Liver (tissue), 9 donors: Measurements from ENCODE around the gene ZNF563. TPM values are rescaled to one million over a fixed set of nuclear protein-coding genes. Genes with fewer than 3 reads are reported as not detected.

Experiments
- DNase-seq: peaks from one replicate; pipeline ENCODE4 v3.0.0-alpha.2; 2017; ENCODE audit warnings: low spot score
- H3K27ac ChIP-seq, 2 donors: one replicate each; pipeline ENCODE4 v1.7.0; 2013; ENCODE audit warnings: inconsistent platforms in 2 of 2, low read length in 2 of 2, control low read depth in 1 of 2, low read depth in 1 of 2, mild to moderate bottlenecking in 1 of 2
- H3K27me3 ChIP-seq, 4 donors: one replicate each; pipeline versions ENCODE4 v1.6.1 to v1.7.0; 2013; ENCODE audit warnings: low read length in 3 of 4, inconsistent platforms in 1 of 4, mild to moderate bottlenecking in 1 of 4, moderate library complexity in 1 of 4; ENCODE audit not compliant: control insufficient read depth in 4 of 4, insufficient read depth in 4 of 4
- H3K36me3 ChIP-seq, 4 donors: one replicate each; pipeline versions ENCODE4 v1.6.1 to v1.7.0; 2013; ENCODE audit warnings: low read length in 3 of 4, mild to moderate bottlenecking in 3 of 4, low read depth in 1 of 4, moderate library complexity in 1 of 4; ENCODE audit not compliant: control insufficient read depth in 4 of 4, insufficient read depth in 3 of 4
- H3K4me1 ChIP-seq, 4 donors: one replicate each; pipeline versions ENCODE4 v1.6.1 to v1.7.0; 2013; ENCODE audit warnings: low read length in 3 of 4, mild to moderate bottlenecking in 3 of 4, moderate library complexity in 1 of 4; ENCODE audit not compliant: control insufficient read depth in 4 of 4, insufficient read depth in 4 of 4
- H3K4me3 ChIP-seq, 3 donors: one replicate each; pipeline versions ENCODE4 v1.6.1 to v1.7.0; 2013; ENCODE audit warnings: low read length in 3 of 3, control low read depth in 1 of 3, low read depth in 1 of 3, mild to moderate bottlenecking in 1 of 3
- H3K9ac ChIP-seq, 2 donors: one replicate each; pipeline ENCODE4 v1.7.0; 2013; ENCODE audit warnings: low read length in 2 of 2, mild to moderate bottlenecking in 2 of 2, moderate library complexity in 2 of 2, control low read depth in 1 of 2, low read depth in 1 of 2
- H3K9me3 ChIP-seq, 4 donors: one replicate each; pipeline versions ENCODE4 v1.6.1 to v1.7.0; 2013; ENCODE audit warnings: low read length in 3 of 4; ENCODE audit not compliant: control insufficient read depth in 4 of 4
- ATF3 ChIP-seq: IDR thresholded peaks from 2 replicates; pipeline ENCODE4 v1.6.1; 2016; ENCODE audit warnings: antibody characterized with exemption
- CTCF ChIP-seq: fragments of 150-350 bp; IDR thresholded peaks from 2 replicates; pipeline ENCODE4 v1.5.1; 2017; ENCODE audit warnings: improper control_type of control experiment, low read depth, low read length; ENCODE audit not compliant: missing input control
- EGR1 ChIP-seq, 2 donors: IDR thresholded peaks; 2 replicates each; pipeline ENCODE4 v1.6.1; 2016 to 2018; ENCODE audit warnings: antibody characterized with exemption in 2 of 2, low read depth in 2 of 2
- FOXA1 ChIP-seq: IDR thresholded peaks from 2 replicates; pipeline ENCODE4 v1.6.1; 2016; ENCODE audit warnings: antibody characterized with exemption
- FOXA2 ChIP-seq: IDR thresholded peaks from 2 replicates; pipeline ENCODE4 v1.6.1; 2016; ENCODE audit warnings: antibody characterized with exemption
- GABPA ChIP-seq, 2 donors: IDR thresholded peaks in 1 of 2; conservative IDR thresholded peaks in 1 of 2; 2 replicates each; pipeline ENCODE4 v1.6.1; 2016; ENCODE audit warnings: antibody characterized with exemption in 2 of 2, mild to moderate bottlenecking in 1 of 2, moderate library complexity in 1 of 2
- HNF4G ChIP-seq: IDR thresholded peaks from 2 replicates; pipeline ENCODE4 v1.6.1; 2016; ENCODE audit warnings: antibody characterized with exemption
- JUND ChIP-seq, 2 donors: IDR thresholded peaks; 2 replicates each; pipeline ENCODE4 v1.6.1; 2016; ENCODE audit warnings: antibody characterized with exemption in 2 of 2
- MAX ChIP-seq: IDR thresholded peaks from 2 replicates; pipeline ENCODE4 v1.6.1; 2016; ENCODE audit warnings: antibody characterized with exemption
- NR2F2 ChIP-seq: IDR thresholded peaks from 2 replicates; pipeline ENCODE4 v1.6.1; 2016; ENCODE audit warnings: antibody characterized with exemption
- RAD21 ChIP-seq, 2 donors: IDR thresholded peaks; 2 replicates each; pipeline ENCODE4 v1.6.1; 2016; ENCODE audit warnings: antibody characterized with exemption in 2 of 2, mild to moderate bottlenecking in 2 of 2
- REST ChIP-seq: IDR thresholded peaks from 2 replicates; pipeline ENCODE4 v1.6.1; 2016; ENCODE audit warnings: antibody characterized with exemption, mild to moderate bottlenecking
- RXRA ChIP-seq, 2 donors: IDR thresholded peaks; 2 replicates each; pipeline ENCODE4 v1.6.1; 2017 to 2018; ENCODE audit warnings: antibody characterized with exemption in 2 of 2, mild to moderate bottlenecking in 1 of 2
- TAF1 ChIP-seq: conservative IDR thresholded peaks from 2 replicates; pipeline ENCODE4 v1.6.1; 2016; ENCODE audit warnings: antibody characterized with exemption, mild to moderate bottlenecking
- ZBTB33 ChIP-seq: IDR thresholded peaks from 2 replicates; pipeline ENCODE4 v1.6.1; 2016; ENCODE audit warnings: antibody characterized with exemption
- WGBS: extraction: QIAGEN DNeasy Blood & Tissue Kit; methylation state at CpG from one replicate; pipeline ENCODE4 v1.1.7; 2013; 5-methylcytosine and 5-hydroxymethylcytosine counted together
- polyA plus RNA-seq, 2 donors: library from polyadenylated mRNA; stranded (reverse) in 1 of 2; unstranded in 1 of 2; fragments of 200-250 nt in 1 of 2; fragments of >200 nt in 1 of 2; fragmentation: Nextera tagmentation in 1 of 2; extraction: Ambion mirVana in 1 of 2; gene quantifications; one replicate each; pipeline versions ENCODE4 v1.2.1 to v1.2.3, GENCODE V29; 2013 to 2015
- total RNA-seq, 2 donors: library from RNA; depleted of rRNA; stranded (reverse); fragments of >200 nt; gene quantifications; one replicate each; pipeline ENCODE4 v1.2.3, GENCODE V29; 2014
- donor health status: healthy.
- donor health status: healthy.
- donor health status: healthy.
- donor health status: healthy.
- donor health status: healthy.

The ZNF563 gene
- total and polyA plus RNA-seq, 4 donors: 2.5 to 15.8 (median 6.9) TPM

GRCh38 chr19:12272980-12273901 lies 60.2 kb downstream of the ZNF563 start:
- Histone ChIP-seq H3K36me3 (peaks cover 15 to 75% (median 66%) of the 10 kb centered on the region in 4 donors), H3K9me3 (peaks cover 45 to 96% (median 57%) of the 10 kb centered on the region in 4 donors), H3K4me1 (no peaks in the 10 kb centered on the region), H3K27ac (no peak overlapping the region), H3K27me3 (no peaks in the 10 kb centered on the region), H3K9ac (no peak overlapping the region), H3K4me3 (peak overlapping the region in 2 of 3 donors; percentile 66 to 85)
- TF ChIP-seq REST (no peak), FOXA1 (no peak), MAX (no peak), RAD21 (IDR thresholded peaks at IDR 0.05) (no peak), RXRA (IDR thresholded peaks at IDR 0.05) (no peak), ZBTB33 (no peak), JUND (IDR thresholded peaks at IDR 0.05) (no peak), HNF4G (no peak), CTCF (no peak), ATF3 (no peak), TAF1 (no peak), FOXA2 (no peak), EGR1 (IDR thresholded peaks at IDR 0.05; ENCODE audit: low read depth in 2 of 2) (no peak), NR2F2 (no peak), GABPA (IDR thresholded peaks at IDR 0.05 in 1 of 2, conservative IDR thresholded peaks at IDR 0.05 in 1 of 2) (no peak)
- WGBS: 98% methylated on average over 11 of the region's 11 CpGs
- no peak for DNase-seq
